ENCODE data around the gene CD58.

- TF ChIP-seq, protein P1, sequence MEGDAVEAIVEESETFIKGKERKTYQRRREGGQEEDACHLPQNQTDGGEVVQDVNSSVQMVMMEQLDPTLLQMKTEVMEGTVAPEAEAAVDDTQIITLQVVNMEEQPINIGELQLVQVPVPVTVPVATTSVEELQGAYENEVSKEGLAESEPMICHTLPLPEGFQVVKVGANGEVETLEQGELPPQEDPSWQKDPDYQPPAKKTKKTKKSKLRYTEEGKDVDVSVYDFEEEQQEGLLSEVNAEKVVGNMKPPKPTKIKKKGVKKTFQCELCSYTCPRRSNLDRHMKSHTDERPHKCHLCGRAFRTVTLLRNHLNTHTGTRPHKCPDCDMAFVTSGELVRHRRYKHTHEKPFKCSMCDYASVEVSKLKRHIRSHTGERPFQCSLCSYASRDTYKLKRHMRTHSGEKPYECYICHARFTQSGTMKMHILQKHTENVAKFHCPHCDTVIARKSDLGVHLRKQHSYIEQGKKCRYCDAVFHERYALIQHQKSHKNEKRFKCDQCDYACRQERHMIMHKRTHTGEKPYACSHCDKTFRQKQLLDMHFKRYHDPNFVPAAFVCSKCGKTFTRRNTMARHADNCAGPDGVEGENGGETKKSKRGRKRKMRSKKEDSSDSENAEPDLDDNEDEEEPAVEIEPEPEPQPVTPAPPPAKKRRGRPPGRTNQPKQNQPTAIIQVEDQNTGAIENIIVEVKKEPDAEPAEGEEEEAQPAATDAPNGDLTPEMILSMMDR (IDR thresholded peaks at IDR 0.05) = no peak
- no peak for TF ChIP-seq EP300 (IDR thresholded peaks at IDR 0.05)
These were observed 66.3 kb downstream of the CD58 start for GRCh38 chr1:116504308-116505156.
